Stimulated activated CD4-positive, alpha-beta T cell treated with anti-CD3 and anti-CD28 coated beads, Interleukin-15, amount 100 ng/mL, for 1 hour (primary cell): ENCODE results near the gene ACO2.

Source experiments
- DNase-seq, 2 donors: peaks; one replicate each; pipeline ENCODE4 v3.0.0-alpha.2; 2020; ENCODE audit warnings: low read depth in 1 of 2, low spot score in 1 of 2

ACO2 gene

DNA sequence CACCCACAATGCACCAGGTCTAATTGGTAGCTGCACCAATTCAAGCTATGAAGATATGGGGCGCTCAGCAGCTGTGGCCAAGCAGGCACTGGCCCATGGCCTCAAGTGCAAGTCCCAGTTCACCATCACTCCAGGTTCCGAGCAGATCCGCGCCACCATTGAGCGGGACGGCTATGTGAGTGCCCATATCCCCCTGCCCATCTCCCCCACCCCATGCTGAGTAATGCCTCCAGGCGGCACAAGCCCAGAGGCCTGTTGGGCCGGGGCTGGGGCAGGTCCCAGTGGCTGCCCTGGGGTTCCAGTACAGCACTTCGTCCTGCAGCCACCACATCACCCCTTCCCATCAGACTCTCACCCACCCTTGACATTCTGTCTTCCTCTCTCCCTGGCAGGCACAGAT lies 53.9 kb downstream of the ACO2 start:
- no peak for DNase-seq

DNA sequence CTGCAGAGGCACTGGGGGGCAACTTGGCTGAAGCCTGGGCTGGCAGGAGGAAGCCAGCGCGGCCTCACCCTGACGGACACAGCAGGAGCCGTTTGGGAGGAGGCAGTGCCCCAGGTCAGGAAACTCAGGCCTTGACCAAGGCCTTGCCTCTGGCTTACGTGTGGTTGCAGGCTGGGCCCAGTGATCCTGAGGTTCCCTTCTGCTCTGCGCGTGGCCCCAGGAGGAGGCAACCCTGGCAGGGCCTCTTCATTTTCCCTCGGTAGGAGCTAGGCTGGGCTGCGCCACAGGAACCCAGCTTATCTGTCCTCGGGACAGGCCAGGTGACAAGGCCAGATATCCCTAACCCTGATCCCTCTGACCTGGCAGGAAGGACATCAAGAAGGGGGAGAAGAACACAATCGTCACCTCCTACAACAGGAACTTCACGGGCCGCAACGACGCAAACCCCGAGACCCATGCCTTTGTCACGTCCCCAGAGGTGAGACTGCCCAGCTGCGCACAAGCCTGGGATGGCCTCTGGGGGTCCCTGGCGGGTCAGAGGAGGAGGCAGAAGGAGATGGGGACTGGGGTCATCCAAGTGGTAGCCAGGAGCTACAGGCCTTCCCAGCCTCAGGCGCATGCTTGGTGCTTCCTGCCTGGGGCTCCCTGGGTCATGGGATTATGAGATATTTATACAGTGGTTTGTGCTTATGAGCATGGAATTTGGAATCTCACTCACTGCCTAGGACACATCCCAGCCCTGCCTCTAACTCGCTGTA lies 54.7 kb downstream of the ACO2 start:
- DNase-seq: no peak

DNA sequence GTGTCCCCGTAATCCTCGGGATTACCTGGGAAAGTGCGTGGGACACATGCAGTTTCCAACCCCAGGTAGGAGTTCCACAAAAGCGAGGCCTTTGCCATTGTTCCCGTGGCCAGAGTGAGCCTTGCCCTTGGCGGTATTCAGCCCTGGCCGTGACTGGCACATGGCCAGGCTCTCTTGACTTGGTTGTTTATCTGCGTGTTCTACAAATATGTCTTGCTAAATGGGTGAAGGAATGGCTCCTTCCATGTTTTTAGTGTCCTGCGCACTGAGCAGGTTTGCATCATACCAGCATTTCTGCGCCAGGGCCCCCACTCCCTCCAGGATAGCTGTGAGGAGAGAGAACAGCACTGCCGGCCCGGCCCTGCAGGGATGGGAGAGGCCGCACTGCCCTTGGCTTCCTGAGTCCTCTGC lies 55.3 kb downstream of the ACO2 start:
- DNase-seq: no peak

DNA sequence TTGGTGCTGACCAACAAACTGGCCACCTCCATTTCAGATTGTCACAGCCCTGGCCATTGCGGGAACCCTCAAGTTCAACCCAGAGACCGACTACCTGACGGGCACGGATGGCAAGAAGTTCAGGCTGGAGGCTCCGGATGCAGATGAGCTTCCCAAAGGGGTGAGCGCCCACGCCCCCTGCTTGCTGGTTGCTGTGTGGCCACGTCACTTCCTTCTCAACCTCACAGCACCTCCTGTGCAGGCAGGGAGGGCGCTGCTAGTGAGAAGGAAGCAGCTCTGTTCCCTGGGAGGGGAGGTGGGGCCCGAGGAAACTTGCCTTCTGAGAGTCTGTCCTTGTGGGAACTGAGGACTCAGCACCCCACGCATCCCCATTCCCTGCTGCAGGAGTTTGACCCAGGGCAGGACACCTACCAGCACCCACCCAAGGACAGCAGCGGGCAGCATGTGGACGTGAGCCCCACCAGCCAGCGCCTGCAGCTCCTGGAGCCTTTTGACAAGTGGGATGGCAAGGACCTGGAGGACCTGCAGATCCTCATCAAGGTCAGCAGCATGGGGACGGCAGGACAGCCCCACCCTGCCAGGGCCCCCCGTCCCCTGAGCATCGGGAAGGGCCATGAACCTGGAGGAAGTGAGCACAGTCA lies 56.0 kb downstream of the ACO2 start:
- DNase-seq: peak; percentile 19 to 40

DNA sequence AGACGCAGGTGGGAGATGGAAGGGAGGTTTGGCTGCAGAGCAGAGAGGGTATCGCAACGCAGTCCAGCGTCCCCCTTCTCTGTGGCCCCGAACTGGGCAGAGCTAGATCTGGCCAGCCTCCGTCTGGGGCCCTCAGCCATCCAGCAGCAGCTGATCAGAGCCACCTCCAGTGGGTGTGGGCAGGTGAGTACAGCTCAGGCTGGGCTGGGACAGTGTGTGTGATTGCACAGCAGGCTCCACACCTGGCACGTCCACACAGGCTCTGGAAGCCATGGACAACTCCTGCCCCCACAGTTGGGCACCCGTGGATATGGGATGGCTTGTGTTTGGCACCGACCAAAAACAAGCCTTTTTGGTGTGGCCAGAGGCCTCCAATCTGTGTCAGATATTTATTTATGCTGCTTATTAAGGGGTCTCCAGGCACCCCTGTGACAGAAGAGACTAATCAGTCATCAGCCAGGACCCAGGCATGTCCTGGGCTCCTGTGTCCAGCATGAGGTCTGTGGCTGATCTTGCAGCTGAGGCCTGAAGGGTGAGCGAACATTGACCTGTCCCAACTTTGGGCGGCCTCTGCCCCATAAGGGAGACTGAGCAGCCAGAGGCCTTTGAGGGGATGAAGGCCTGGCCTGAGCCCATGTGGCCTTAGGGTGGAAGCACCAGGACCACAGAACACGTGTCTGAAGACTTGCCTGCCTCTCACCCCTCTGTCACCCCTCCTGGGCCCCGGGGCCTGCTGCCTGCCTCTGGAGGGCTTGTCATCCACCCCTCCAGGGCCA lies 56.7 kb downstream of the ACO2 start:
- DNase-seq: no peak

DNA sequence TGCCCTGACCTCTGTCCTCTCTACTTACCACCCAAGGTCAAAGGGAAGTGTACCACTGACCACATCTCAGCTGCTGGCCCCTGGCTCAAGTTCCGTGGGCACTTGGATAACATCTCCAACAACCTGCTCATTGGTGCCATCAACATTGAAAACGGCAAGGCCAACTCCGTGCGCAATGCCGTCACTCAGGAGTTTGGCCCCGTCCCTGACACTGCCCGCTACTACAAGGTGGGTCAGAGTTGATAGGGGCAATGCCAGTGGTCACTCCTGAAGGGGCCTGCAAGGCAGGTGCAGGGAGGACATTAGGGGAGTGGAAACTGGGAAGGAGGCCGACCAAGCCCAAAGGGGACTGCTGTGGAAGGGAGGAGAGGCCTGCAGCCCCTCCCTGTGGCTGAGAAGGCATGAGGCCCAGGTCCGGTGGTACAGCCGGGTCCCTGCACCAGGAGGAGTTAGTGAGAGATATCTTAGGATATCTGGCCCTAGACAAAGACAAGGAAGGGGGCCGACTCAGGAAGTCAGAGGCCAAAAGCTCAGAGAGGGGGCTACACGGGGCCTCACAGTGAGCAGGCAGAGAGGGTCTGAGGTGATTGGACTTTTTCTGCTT lies 57.4 kb downstream of the ACO2 start:
- no peak for DNase-seq

DNA sequence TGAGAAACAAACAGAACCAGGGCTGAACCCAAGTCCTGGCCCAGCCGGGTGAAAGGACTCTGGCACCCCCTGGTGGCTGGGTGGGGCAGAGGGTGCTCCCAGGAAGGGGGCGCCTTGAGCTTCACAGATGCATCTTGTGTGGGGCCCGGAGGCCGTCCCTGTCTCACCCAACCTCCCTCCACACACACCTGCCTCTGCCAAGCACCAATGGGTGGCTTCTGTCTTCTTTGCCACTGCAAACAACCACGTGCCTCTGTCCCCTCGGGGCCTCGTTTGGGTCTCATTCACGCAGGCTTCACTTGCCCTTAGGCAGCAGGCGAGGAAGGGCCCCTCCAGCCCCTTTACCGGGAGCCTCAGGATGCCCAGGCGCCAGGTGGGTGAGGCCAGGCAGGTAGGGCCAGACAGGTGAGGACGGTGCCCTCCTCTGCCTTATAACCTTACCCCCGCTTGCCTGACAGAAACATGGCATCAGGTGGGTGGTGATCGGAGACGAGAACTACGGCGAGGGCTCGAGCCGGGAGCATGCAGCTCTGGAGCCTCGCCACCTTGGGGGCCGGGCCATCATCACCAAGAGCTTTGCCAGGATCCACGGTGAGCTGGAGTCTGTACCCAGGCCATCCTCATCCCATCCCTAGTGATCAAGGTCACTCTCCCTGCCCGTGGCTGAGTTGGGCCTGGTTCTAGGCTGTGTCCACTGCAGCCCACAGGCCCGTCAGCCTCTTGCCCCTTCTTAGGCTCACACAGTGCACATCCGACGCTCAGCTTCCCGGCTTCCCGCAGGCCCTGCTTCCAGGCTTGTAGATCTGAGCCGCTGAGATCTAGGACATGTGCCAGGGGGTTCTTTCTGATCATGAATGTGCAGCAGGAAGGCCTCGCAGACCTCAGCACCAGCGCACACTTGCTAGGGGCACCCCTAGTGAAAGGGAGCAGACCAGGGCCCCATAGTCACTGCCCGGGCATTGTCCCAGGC lies 58.2 kb downstream of the ACO2 start:
- peak; percentile 58 to 62 for DNase-seq

GRCh38 chr22:41528132-41528766 lies 59.3 kb downstream of the ACO2 start:
- DNase-seq: no peak

DNA sequence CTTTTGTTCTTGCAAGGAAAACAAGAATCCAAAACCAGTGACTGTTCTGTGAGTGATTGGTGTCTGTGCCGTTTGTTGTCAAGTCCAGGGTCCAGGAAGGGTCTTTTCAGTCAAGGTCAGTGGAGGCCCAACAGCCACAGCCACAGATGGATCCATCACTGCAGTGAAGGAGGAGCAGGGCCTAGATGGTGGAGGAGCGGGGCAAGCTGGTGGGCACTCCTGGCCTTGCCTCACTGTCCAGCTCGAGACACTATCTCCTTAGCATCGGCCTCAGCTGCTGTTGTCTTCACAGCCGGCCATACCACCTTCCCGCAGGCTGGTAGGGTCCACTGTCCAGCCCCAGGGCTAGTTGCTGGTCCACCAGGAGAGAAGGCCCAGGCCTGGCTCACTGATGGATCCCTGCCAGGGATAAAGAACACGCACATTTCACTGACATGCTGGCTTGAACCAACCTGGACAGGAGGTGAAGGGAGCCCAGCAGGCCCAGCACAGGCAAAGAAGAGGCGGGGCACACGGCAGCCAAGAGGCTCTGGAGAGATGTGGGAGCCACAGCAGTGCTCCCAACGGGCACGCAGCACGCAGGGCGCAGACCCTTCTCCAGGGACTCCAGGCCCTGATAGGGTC lies 60.1 kb downstream of the ACO2 start:
- DNase-seq: no peak

GRCh38 chr22:41530890-41531714 lies 62.2 kb downstream of the ACO2 start:
- DNase-seq: no peak

GRCh38 chr22:41531715-41532477 lies 63.0 kb downstream of the ACO2 start:
- DNase-seq: no peak

GRCh38 chr22:41532908-41533825 lies 64.2 kb downstream of the ACO2 start:
- peak; percentile 28 to 50 for DNase-seq

- no peak for DNase-seq
Measured at GRCh38 chr22:41534219-41534618, 65.3 kb downstream of the ACO2 start.

- DNase-seq: no peak
Measured at GRCh38 chr22:41535244-41535643, 66.3 kb downstream of the ACO2 start.

GRCh38 chr22:41537203-41537602 lies 68.3 kb downstream of the ACO2 start:
- DNase-seq: no peak

DNA sequence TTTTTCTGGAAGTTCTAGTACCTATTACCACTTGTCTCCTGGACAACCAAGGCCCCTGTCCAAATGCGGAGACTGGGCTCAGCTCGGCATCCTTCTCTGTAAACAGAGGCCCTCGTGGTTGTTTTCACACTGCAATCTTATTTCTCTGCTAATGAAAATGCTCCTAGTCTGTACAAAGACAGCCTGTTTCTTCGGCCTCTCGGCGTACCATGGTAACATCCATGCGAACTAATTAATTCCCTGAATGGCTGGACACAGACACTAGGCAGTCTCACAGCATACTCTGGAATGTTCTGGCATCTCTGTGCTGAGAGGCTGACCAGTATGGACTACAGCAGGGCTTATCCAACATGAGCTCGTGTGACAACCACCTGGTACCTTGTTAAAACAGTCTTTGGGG lies 69.7 kb downstream of the ACO2 start:
- no peak for DNase-seq
